Right lobe of liver (tissue), 6 donors: ENCODE measurements around the gene SPATA2L. TPM values are rescaled to one million over a fixed set of nuclear protein-coding genes. Genes with fewer than 3 reads are reported as not detected.

Experiments
- ATAC-seq, 4 donors: fragments of 200-7000 bp; cut with Tn5 transposase; one replicate each; pipeline ENCODE4 v1.9.1; 2020; ENCODE audit warnings: mild to moderate bottlenecking in 4 of 4, moderate library complexity in 4 of 4
- DNase-seq, 3 donors: peaks; one replicate each; pipeline ENCODE4 v3.0.0-alpha.2; 2020
- H3K27ac ChIP-seq, 3 donors: fragments of 200-600 bp; one replicate each; pipeline ENCODE4 v1.8.0; 2022
- H3K27me3 ChIP-seq, 2 donors: fragments of 200-600 bp; one replicate each; pipeline ENCODE4 v1.8.0; 2022
- H3K36me3 ChIP-seq, 4 donors: fragments of 200-600 bp; sonication (generic) in 1 of 4; one replicate each; pipeline versions ENCODE4 v1.5.1 to v1.8.0; 2017 to 2022; ENCODE audit warnings: control low read depth in 1 of 4
- H3K4me1 ChIP-seq, 4 donors: fragments of 200-600 bp; sonication (generic) in 1 of 4; one replicate each; pipeline versions ENCODE4 v1.5.1 to v1.8.0; 2017 to 2022; ENCODE audit warnings: control low read depth in 1 of 4
- H3K4me3 ChIP-seq, 3 donors: fragments of 200-600 bp; one replicate each; pipeline ENCODE4 v1.8.0; 2022
- H3K9me3 ChIP-seq, 4 donors: fragments of 200-600 bp; sonication (generic) in 1 of 4; one replicate each; pipeline versions ENCODE4 v1.5.1 to v1.8.0; 2017 to 2022; ENCODE audit warnings: control low read depth in 1 of 4
- POLR2A ChIP-seq: fragments of 450-650 bp; IDR thresholded peaks from one replicate; pipeline ENCODE4 v1.6.1; 2017; ENCODE audit warnings: antibody characterized with exemption, mild to moderate bottlenecking
- WGBS: methylation state at CpG from one replicate; pipeline ENCODE4 v1.1.6; 2018; ENCODE audit warnings: low coverage, low lambda C conversion rate; ENCODE audit not compliant: insufficient coverage; ENCODE audit errors: missing lambda C conversion rate; 5-methylcytosine and 5-hydroxymethylcytosine counted together
- intact Hi-C, 2 donors: fragments of 100-400 bp; cut with DNase I; formaldehyde crosslinking; loops; one replicate each; pipeline versions ENCODE4 v1.11.2 to v1.14.1; 2022
- total RNA-seq, 6 experiments: library from RNA; depleted of rRNA in 2 of 6; stranded (reverse); fragments of >200 nt in 2 of 6; fragmentation: NEBNext Ultra II Directional in 3 of 6; extraction: Animal tissue kit (Norgen Biotek cat#: 25700) in 3 of 6; gene quantifications; one replicate each; pipeline versions ENCODE4 v1.1.0 to v1.2.4, GENCODE V29; 2016 to 2023
- TF ChIP-seq, protein P1 (sequence below), 4 donors: fragments of 200-600 bp in 3 of 4; fragments of 450-650 bp in 1 of 4; IDR thresholded peaks; one replicate each; pipeline versions ENCODE4 v1.5.1 to v1.8.0; 2016 to 2022; ENCODE audit warnings: antibody characterized with exemption in 4 of 4, mild to moderate bottlenecking in 2 of 4
- donor health status: DM: no; HTN: yes; CAD: no.
- donor health status: DM: no; HTN: no; CAD: no.
- donor health status: DM: no; HTN: no; CAD: no.
- donor health status: DM: no; HTN: yes; CAD: no.
- donor health status: DM: no; HTN: yes; CAD: no.

SPATA2L gene
- total RNA-seq, 6 experiments from 2014 or later: 5.6 to 17.9 (median 11.2) TPM

GRCh38 chr16:89670496-89671431, 30.7 kb downstream of the SPATA2L start:
- H3K4me1 ChIP-seq: peaks cover 0 to 12% (median 0%) of the 10 kb centered on the region in 4 donors
- no peak overlapping the region for H3K27ac ChIP-seq
- no peaks in the 10 kb centered on the region for H3K27me3 ChIP-seq
- H3K9me3 ChIP-seq: no peaks in the 10 kb centered on the region
- no peak overlapping the region for H3K4me3 ChIP-seq
- no peak for ATAC-seq
- WGBS: 81% methylated on average over 5 of the region's 10 CpGs
- intact Hi-C loops: no loop called here
- TF ChIP-seq, protein P1, sequence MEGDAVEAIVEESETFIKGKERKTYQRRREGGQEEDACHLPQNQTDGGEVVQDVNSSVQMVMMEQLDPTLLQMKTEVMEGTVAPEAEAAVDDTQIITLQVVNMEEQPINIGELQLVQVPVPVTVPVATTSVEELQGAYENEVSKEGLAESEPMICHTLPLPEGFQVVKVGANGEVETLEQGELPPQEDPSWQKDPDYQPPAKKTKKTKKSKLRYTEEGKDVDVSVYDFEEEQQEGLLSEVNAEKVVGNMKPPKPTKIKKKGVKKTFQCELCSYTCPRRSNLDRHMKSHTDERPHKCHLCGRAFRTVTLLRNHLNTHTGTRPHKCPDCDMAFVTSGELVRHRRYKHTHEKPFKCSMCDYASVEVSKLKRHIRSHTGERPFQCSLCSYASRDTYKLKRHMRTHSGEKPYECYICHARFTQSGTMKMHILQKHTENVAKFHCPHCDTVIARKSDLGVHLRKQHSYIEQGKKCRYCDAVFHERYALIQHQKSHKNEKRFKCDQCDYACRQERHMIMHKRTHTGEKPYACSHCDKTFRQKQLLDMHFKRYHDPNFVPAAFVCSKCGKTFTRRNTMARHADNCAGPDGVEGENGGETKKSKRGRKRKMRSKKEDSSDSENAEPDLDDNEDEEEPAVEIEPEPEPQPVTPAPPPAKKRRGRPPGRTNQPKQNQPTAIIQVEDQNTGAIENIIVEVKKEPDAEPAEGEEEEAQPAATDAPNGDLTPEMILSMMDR (IDR thresholded peaks at IDR 0.05): no peak
- no peak for TF ChIP-seq POLR2A
- no peaks in the 10 kb centered on the region for H3K36me3 ChIP-seq
- no peak for DNase-seq

- Histone ChIP-seq H3K27me3 (no peaks in the 10 kb centered on the region), H3K36me3 (no peaks in the 10 kb centered on the region), H3K9me3 (no peaks in the 10 kb centered on the region), H3K27ac (no peak overlapping the region), H3K4me1 (peaks cover 0 to 12% (median 0%) of the 10 kb centered on the region in 4 donors), H3K4me3 (no peak overlapping the region)
- ATAC-seq: no peak
- intact Hi-C loops: no loop called here
- no peak for DNase-seq
- TF ChIP-seq, protein P1 (IDR thresholded peaks at IDR 0.05): no peak
- WGBS: no CpG with 5 or more reads among the region's 13 CpGs
Observed at GRCh38 chr16:89669755-89670154, 31.8 kb downstream of the SPATA2L start.

DNA sequence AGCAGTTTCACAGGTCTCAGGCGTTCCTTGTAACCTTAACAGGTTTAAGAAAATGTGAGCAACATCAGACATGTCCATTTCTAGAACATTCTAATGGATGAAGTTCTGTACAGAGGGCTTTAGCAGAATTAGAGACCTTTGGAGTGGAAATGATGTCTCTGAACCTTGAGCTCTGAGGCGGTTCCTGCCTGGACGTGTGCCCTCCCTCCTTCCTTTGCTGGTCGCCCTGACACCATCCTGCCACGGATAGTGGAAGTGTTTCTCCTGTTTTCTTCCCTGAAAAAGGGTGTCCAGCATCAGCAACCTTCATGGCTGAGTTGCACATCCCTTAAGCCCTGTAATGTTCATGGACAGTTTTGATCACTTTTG, 32.7 kb downstream of the SPATA2L start:
- H3K27ac ChIP-seq: peak overlapping the region in 1 of 3 donors; percentile 40
- no peak for DNase-seq
- no peak overlapping the region for H3K4me3 ChIP-seq
- H3K4me1 ChIP-seq: peaks cover 0 to 12% (median 0%) of the 10 kb centered on the region in 4 donors
- H3K36me3 ChIP-seq: no peaks in the 10 kb centered on the region
- 3% methylated on average over 4 of the region's 5 CpGs for WGBS
- ATAC-seq: peak; percentile 71 to 88 (median 82)
- TF ChIP-seq, protein P1 (IDR thresholded peaks at IDR 0.05): no peak
- no peak for TF ChIP-seq POLR2A
- H3K27me3 ChIP-seq: no peaks in the 10 kb centered on the region
- H3K9me3 ChIP-seq: no peaks in the 10 kb centered on the region
- intact Hi-C loops: no loop called here

DNA sequence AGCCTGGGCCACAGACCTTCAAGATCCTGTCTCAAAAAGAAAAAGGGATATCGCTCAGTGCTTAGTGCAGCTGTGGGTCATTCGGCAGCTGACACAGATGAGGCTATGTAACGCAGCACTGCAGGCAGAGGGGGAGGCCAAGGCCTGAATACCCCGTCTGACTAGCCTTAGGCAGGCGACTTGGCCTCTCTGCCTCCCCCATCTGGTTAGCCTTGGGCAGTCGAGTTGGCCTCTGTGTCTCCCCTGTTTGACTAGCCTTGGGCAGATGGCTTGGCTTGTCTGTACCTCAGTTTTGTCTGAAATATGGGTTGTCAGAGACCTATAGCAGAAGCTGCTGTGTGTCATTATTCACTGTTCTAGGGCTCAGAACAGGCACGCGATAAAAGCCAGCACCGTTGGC, 33.9 kb downstream of the SPATA2L start:
- Histone ChIP-seq H3K36me3 (no peaks in the 10 kb centered on the region), H3K27ac (no peak overlapping the region), H3K4me1 (peaks cover 0 to 12% (median 0%) of the 10 kb centered on the region in 4 donors), H3K9me3 (no peaks in the 10 kb centered on the region), H3K27me3 (no peaks in the 10 kb centered on the region), H3K4me3 (no peak overlapping the region)
- intact Hi-C loops: no loop called here
- 80% methylated on average over 1 of the region's 9 CpGs for WGBS
- ATAC-seq (no peak), DNase-seq (no peak)
- TF ChIP-seq, protein P1 (IDR thresholded peaks at IDR 0.05): no peak
- TF ChIP-seq POLR2A: no peak
